UCSD-AML1 (cell line): ENCODE measurements around the gene ZNF423.

Experiments
- DNase-seq: peaks from one replicate; lab custom pipeline; 2025; ENCODE audit not compliant: unreplicated experiment; lab: John Stamatoyannopoulos, UW

Gene ZNF423

GRCh38 chr16:49849754-49850108 is 6.2 kb downstream of the ZNF423 start:
- DNase-seq = no peak

GRCh38 chr16:49849037-49849753 is 6.7 kb downstream of the ZNF423 start:
- DNase-seq = no peak

GRCh38 chr16:49848530-49848929 is 7.4 kb downstream of the ZNF423 start:
- no peak for DNase-seq

GRCh38 chr16:49846800-49847199 is 9.1 kb downstream of the ZNF423 start:
- DNase-seq = no peak

- no peak for DNase-seq
These were observed 11.6 kb downstream of the ZNF423 start for GRCh38 chr16:49844359-49844758.

- no peak for DNase-seq
These were observed 12.2 kb downstream of the ZNF423 start for GRCh38 chr16:49843758-49844157.

- DNase-seq = no peak
These were observed 12.9 kb downstream of the ZNF423 start for GRCh38 chr16:49842972-49843371.

- DNase-seq = no peak
These were observed 16.7 kb downstream of the ZNF423 start for GRCh38 chr16:49839017-49839825.

GRCh38 chr16:49838441-49839016 is 17.4 kb downstream of the ZNF423 start:
- DNase-seq = no peak

GRCh38 chr16:49837688-49838410 is 18.1 kb downstream of the ZNF423 start:
- DNase-seq = no peak

GRCh38 chr16:49836668-49837067 is 19.2 kb downstream of the ZNF423 start:
- DNase-seq = no peak

- no peak for DNase-seq
These were observed 19.7 kb downstream of the ZNF423 start for GRCh38 chr16:49836218-49836617.

GRCh38 chr16:49835161-49835777 is 20.6 kb downstream of the ZNF423 start:
- DNase-seq = no peak

- no peak for DNase-seq
These were observed 21.3 kb downstream of the ZNF423 start for GRCh38 chr16:49834531-49835151.

- DNase-seq = no peak
These were observed 21.9 kb downstream of the ZNF423 start for GRCh38 chr16:49833796-49834530.

GRCh38 chr16:49833085-49833484 is 22.8 kb downstream of the ZNF423 start:
- no peak for DNase-seq

GRCh38 chr16:49832177-49832576 is 23.7 kb downstream of the ZNF423 start:
- DNase-seq = no peak

GRCh38 chr16:49830873-49831272 is 25.0 kb downstream of the ZNF423 start:
- DNase-seq = no peak

- no peak for DNase-seq
These were observed 27.2 kb downstream of the ZNF423 start for GRCh38 chr16:49828533-49829267.
